Thyroid gland (tissue), 4 donors: ENCODE results near the gene FAM229A. TPM values are rescaled to one million over a fixed set of nuclear protein-coding genes. Genes with fewer than 3 reads are reported as not detected.

Experiments
- DNase-seq, 2 donors: peaks; one replicate each; pipeline ENCODE4 v3.0.0-alpha.2; 2019
- H3K27ac ChIP-seq, 3 donors: fragments of 200-600 bp; sonication (generic); 1 replicate in 2 of 3; 2 replicates in 1 of 3; pipeline ENCODE4 v1.5.1; 2016 to 2019; ENCODE audit warnings: mild to moderate bottlenecking in 1 of 3, moderate library complexity in 1 of 3
- H3K27me3 ChIP-seq: fragments of 200-600 bp; sonication (generic); one replicate; pipeline ENCODE4 v1.5.1; 2019
- H3K36me3 ChIP-seq, 2 donors: fragments of 200-600 bp; sonication (generic); one replicate each; pipeline ENCODE4 v1.5.1; 2016 to 2019
- H3K4me1 ChIP-seq, 2 donors: fragments of 200-600 bp; sonication (generic); one replicate each; pipeline ENCODE4 v1.5.1; 2017 to 2019
- H3K4me3 ChIP-seq, 3 donors: fragments of 200-600 bp; sonication (generic); replicated peaks in 1 of 3; 1 replicate in 2 of 3; 2 replicates in 1 of 3; pipeline ENCODE4 v1.5.1; 2016; ENCODE audit warnings: mild to moderate bottlenecking in 1 of 3
- H3K9me3 ChIP-seq: fragments of 200-600 bp; sonication (generic); one replicate; pipeline ENCODE4 v1.5.1; 2017
- POLR2A ChIP-seq, 2 donors: fragments of 450-650 bp; IDR thresholded peaks; one replicate each; pipeline ENCODE4 v1.6.1; 2017; ENCODE audit warnings: antibody characterized with exemption in 2 of 2, mild to moderate bottlenecking in 2 of 2, moderate library complexity in 1 of 2
- WGBS, 2 donors: methylation state at CpG; one replicate each; pipeline ENCODE4 v1.1.5; 2017; 5-methylcytosine and 5-hydroxymethylcytosine counted together
- intact Hi-C: fragments of 100-400 bp; cut with DNase I; formaldehyde crosslinking; loops from one replicate; pipeline ENCODE4 v1.15.1; 2023
- total RNA-seq, 4 donors: library from RNA; depleted of rRNA; stranded (reverse); fragments of >200 nt; gene quantifications; one replicate each; pipeline ENCODE4 v1.2.3, GENCODE V29; 2016
- TF ChIP-seq, protein P1 (sequence below), 6 experiments: fragments of 200-600 bp in 3 of 6; fragments of 450-650 bp in 3 of 6; sonication (generic) in 3 of 6; IDR thresholded peaks; one replicate each; pipeline ENCODE4 v1.5.1; 2016 to 2019; ENCODE audit warnings: antibody characterized with exemption in 6 of 6, mild to moderate bottlenecking in 2 of 6, inconsistent platforms in 1 of 6, moderate library complexity in 1 of 6

Gene FAM229A
- total RNA-seq, 4 donors from 2014 or later, result 5.1 to 20.0 (median 7.4) TPM

DNA sequence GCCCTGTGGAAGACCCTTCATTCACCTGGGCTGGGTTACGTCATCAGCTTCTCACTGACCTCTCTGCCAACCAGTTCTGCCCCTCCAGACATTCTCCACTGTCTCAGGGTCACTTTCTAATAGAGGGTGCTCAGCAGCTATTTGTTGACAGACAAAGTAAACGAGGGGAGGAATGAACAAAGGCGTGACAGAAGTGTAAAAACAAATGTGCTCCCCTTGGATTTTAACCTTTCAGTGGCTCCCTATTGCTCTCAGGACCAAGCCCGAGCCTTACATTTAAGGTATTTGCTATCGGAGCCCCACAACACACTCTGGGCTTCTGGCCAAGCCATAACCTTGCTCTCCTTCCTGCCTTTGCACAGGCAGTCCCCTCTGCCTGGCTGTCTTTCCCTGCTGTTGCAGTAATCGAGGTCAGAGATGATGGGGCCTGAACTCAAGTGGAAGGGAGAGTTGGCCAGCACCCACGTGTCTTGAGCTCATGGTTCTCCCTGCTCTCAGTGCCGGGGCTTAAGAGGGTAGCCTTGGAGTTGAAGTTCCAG lies 16.9 kb downstream of the FAM229A start:
- intact Hi-C loops, result no loop called here
- peak; percentile 82 to 87 for DNase-seq

GRCh38 chr1:32342704-32343103 lies 19.6 kb downstream of the FAM229A start:
- Histone ChIP-seq H3K27ac (peak overlapping the region in 1 of 3 donors; percentile 24), H3K4me1 (peaks cover 11 to 38% of the 10 kb centered on the region in 2 donors), H3K4me3 (no peak overlapping the region), H3K9me3 (no peaks in the 10 kb centered on the region), H3K27me3 (no peaks in the 10 kb centered on the region), H3K36me3 (no peaks in the 10 kb centered on the region)
- DNase-seq, result no peak
- TF ChIP-seq, protein P1, sequence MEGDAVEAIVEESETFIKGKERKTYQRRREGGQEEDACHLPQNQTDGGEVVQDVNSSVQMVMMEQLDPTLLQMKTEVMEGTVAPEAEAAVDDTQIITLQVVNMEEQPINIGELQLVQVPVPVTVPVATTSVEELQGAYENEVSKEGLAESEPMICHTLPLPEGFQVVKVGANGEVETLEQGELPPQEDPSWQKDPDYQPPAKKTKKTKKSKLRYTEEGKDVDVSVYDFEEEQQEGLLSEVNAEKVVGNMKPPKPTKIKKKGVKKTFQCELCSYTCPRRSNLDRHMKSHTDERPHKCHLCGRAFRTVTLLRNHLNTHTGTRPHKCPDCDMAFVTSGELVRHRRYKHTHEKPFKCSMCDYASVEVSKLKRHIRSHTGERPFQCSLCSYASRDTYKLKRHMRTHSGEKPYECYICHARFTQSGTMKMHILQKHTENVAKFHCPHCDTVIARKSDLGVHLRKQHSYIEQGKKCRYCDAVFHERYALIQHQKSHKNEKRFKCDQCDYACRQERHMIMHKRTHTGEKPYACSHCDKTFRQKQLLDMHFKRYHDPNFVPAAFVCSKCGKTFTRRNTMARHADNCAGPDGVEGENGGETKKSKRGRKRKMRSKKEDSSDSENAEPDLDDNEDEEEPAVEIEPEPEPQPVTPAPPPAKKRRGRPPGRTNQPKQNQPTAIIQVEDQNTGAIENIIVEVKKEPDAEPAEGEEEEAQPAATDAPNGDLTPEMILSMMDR (IDR thresholded peaks at IDR 0.05), result no peak
- no peak for TF ChIP-seq POLR2A (IDR thresholded peaks at IDR 0.05)
- intact Hi-C loops, result no loop called here
- 94 to 95% methylated on average over 10 of the region's 10 CpGs for WGBS, 2 donors

More for the DNA sequence above, 16.9 kb downstream of the FAM229A start:
- TF ChIP-seq, protein P1 (IDR thresholded peaks at IDR 0.05), result no peak
- TF ChIP-seq POLR2A (IDR thresholded peaks at IDR 0.05), result no peak
- H3K4me3 ChIP-seq, result no peak overlapping the region
- no peaks in the 10 kb centered on the region for H3K9me3 ChIP-seq
- 14 to 25% methylated on average over 8 of the region's 8 CpGs for WGBS, 2 donors
- H3K4me1 ChIP-seq, result peaks cover 11 to 52% of the 10 kb centered on the region in 2 donors
- no peaks in the 10 kb centered on the region for H3K27me3 ChIP-seq
- H3K27ac ChIP-seq, result peak overlapping the region; percentile 3 to 67 (median 67)
- no peaks in the 10 kb centered on the region for H3K36me3 ChIP-seq

- no peaks in the 10 kb centered on the region for H3K27me3 ChIP-seq
- H3K27ac ChIP-seq, result peak overlapping the region in 2 of 3 donors; percentile 4 to 24
- H3K36me3 ChIP-seq, result no peaks in the 10 kb centered on the region
- intact Hi-C loops, result no loop called here
- peak in 1 of 2 donors; percentile 58 for DNase-seq
- WGBS, 2 donors, result 68 to 72% methylated on average over 5 of the region's 5 CpGs
- H3K4me1 ChIP-seq, result peaks cover 11 to 36% of the 10 kb centered on the region in 2 donors
- no peak overlapping the region for H3K4me3 ChIP-seq
- no peaks in the 10 kb centered on the region for H3K9me3 ChIP-seq
- TF ChIP-seq, protein P1 (IDR thresholded peaks at IDR 0.05), result no peak
- TF ChIP-seq POLR2A (IDR thresholded peaks at IDR 0.05), result no peak
These were observed 20.3 kb downstream of the FAM229A start for GRCh38 chr1:32341971-32342370.

DNA sequence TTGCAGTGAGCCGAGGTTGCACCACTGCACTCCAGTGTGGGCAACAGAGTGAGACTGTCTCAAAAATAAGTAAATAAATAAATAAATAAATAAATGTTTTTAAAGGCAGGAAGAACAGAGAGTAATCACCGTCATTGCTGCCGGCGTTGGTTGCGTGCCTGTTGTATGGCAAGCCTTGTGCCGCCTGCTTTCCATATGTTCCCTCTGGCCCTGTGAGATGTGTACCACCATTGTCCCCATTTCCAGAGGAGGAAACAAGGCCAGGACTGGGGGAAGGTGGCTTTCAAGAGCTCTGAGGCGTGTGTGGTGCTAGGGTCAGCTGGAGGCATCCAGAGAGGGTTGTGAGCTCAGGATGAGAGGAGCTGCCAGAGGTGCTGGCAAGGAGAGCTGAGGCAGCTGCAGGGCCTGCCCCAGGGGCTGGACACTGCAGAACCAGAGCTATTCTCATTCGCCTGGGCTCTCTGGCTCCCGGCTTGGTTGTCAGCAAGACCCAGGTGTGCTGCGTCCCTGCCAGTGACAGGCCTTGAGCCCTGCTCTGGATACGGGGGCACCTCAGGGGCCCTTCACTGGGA lies 21.0 kb downstream of the FAM229A start:
- Histone ChIP-seq H3K36me3 (no peaks in the 10 kb centered on the region), H3K27ac (peak overlapping the region in 2 of 3 donors; percentile 4 to 24), H3K4me3 (no peak overlapping the region), H3K4me1 (peaks cover 13 to 36% of the 10 kb centered on the region in 2 donors), H3K9me3 (no peaks in the 10 kb centered on the region), H3K27me3 (no peaks in the 10 kb centered on the region)
- TF ChIP-seq POLR2A (IDR thresholded peaks at IDR 0.05), result no peak
- TF ChIP-seq, protein P1 (IDR thresholded peaks at IDR 0.05), result no peak
- WGBS, 2 donors, result 92 to 94% methylated on average over 8 to 11 of the region's 11 CpGs
- intact Hi-C loops, result no loop called here
- DNase-seq, result no peak

DNA sequence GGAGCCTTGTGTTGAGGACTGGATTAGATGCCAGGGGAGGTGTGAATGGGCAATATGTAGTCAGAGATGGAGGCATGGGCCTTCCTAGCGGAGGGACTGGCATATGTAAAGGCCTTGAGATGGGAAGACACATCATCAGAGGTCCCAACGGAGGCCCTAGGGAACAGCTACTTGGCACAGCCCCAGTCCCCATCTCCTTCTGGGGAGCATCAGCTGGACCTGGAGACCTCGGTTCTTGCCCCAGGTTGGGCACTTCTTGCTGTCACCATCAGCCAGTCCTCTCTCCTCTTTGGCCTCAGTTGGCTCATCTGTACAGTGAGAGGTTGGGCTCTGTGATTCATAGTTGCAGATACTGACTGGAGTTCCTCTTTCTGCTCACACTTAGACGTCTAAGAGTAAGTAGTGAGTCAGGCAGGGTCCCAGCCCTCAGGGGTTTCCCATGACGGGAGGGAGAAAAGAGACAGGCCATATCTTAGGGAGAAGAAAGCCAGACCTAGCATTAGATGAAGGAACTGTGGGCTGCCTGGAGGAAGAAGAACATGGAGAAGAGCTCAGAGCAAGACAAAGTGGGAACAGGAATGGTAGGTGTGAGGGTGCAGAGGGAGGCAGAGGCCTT lies 22.8 kb downstream of the FAM229A start:
- no peak for DNase-seq
- intact Hi-C loops, result loop anchor here (10.0 kb wide), 1 partner anchor 105 kb away; no protein-coding TSS in a partner anchor
- Histone ChIP-seq H3K9me3 (no peaks in the 10 kb centered on the region), H3K27me3 (no peaks in the 10 kb centered on the region), H3K4me3 (no peak overlapping the region), H3K36me3 (no peaks in the 10 kb centered on the region), H3K27ac (no peak overlapping the region), H3K4me1 (peaks cover 11 to 26% of the 10 kb centered on the region in 2 donors)
- 79 to 86% methylated on average over 5 of the region's 5 CpGs for WGBS, 2 donors
- TF ChIP-seq POLR2A (IDR thresholded peaks at IDR 0.05), result no peak
- TF ChIP-seq, protein P1 (IDR thresholded peaks at IDR 0.05), result no peak
